8988T (cell line): ENCODE results near the gene ISCA2.
"Not testable (repeated sequence)": the region's sequence is repeated elsewhere in the genome, so short reads cannot be mapped to it uniquely, and the experiment has no call there.

ENCODE experiments used
- DNase-seq: peaks from one replicate; pipeline ENCODE4 v3.0.0; 2011

The ISCA2 gene

GRCh38 chr14:74493343-74494261 lies at the start of gene ISCA2:
ISCA2 (plus strand) TSS chr14:74493765; CDS start chr14:74493775, 10 bp downstream.
- peak; percentile 85 for DNase-seq

- DNase-seq = no peak
Measured at GRCh38 chr14:74444866-74445265, 48.7 kb upstream of the ISCA2 start.

GRCh38 chr14:74454397-74454796 lies 39.2 kb upstream of the ISCA2 start:
- DNase-seq = not testable (repeated sequence)

GRCh38 chr14:74456684-74457564 lies 36.6 kb upstream of the ISCA2 start:
- DNase-seq = no peak

GRCh38 chr14:74457565-74457895 lies 36.0 kb upstream of the ISCA2 start:
- DNase-seq = no peak

- DNase-seq = peak; percentile 72
Measured at GRCh38 chr14:74459289-74459946, 34.1 kb upstream of the ISCA2 start.

GRCh38 chr14:74459976-74460375 lies 33.6 kb upstream of the ISCA2 start:
- DNase-seq = no peak

- DNase-seq = no peak
Measured at GRCh38 chr14:74462993-74463392, 30.6 kb upstream of the ISCA2 start.

- DNase-seq = no peak
Measured at GRCh38 chr14:74463697-74464096, 29.9 kb upstream of the ISCA2 start.

GRCh38 chr14:74464785-74465184 lies 28.8 kb upstream of the ISCA2 start:
- no peak for DNase-seq

- DNase-seq = no peak
Measured at GRCh38 chr14:74465335-74465734, 28.2 kb upstream of the ISCA2 start.

- DNase-seq = no peak
Measured at GRCh38 chr14:74468513-74468912, 25.1 kb upstream of the ISCA2 start.

- DNase-seq = no peak
Measured at GRCh38 chr14:74469548-74470518, 23.7 kb upstream of the ISCA2 start.

GRCh38 chr14:74472601-74473000 lies 21.0 kb upstream of the ISCA2 start:
- no peak for DNase-seq

- DNase-seq = no peak
Measured at GRCh38 chr14:74474376-74474775, 19.2 kb upstream of the ISCA2 start.

GRCh38 chr14:74475678-74476077 lies 17.9 kb upstream of the ISCA2 start:
- no peak for DNase-seq

GRCh38 chr14:74476107-74476506 lies 17.5 kb upstream of the ISCA2 start:
- DNase-seq = no peak

GRCh38 chr14:74476607-74477006 lies 17.0 kb upstream of the ISCA2 start:
- DNase-seq = no peak

GRCh38 chr14:74478996-74479635 lies 14.4 kb upstream of the ISCA2 start:
- DNase-seq = no peak

GRCh38 chr14:74480046-74480445 lies 13.5 kb upstream of the ISCA2 start:
- DNase-seq = no peak

- DNase-seq = no peak
Measured at GRCh38 chr14:74482571-74482970, 11.0 kb upstream of the ISCA2 start.

GRCh38 chr14:74483321-74483720 lies 10.2 kb upstream of the ISCA2 start:
- DNase-seq = no peak
